ENCODE measurements around the gene PTPRR.

DNA sequence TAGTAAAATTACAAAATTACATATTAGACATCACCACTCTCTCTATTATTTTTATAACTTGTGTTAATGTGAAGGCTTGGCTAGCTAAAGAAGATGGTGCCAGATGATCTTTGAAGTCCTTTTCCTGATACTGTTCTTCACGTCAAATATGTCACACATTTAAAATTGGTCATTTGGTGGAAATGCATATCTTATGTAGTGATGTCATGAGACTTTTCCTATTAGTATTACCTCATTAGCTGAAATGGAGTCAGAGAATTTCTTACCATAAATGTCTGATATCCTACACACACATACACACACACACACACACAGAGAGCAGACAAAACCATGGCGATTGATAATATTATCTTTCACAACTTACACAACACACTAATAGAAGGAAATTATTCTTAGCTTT lies 158.5 kb downstream of the PTPRR start:
- TF ChIP-seq POLR2AphosphoS5 (IDR thresholded peaks at IDR 0.05; ENCODE audit: low read depth, low read length) (no peak), SIN3A (IDR thresholded peaks at IDR 0.05; ENCODE audit: borderline replicate concordance, insufficient read depth, low read length) (no peak), TAF1 (IDR thresholded peaks at IDR 0.05; ENCODE audit: borderline replicate concordance, insufficient read depth, low read length) (no peak), FOXP2 (optimal IDR thresholded peaks at IDR 0.05; ENCODE audit: borderline replicate concordance, extremely low read depth, extremely low read length, insufficient read depth) (no peak)
